Lower leg skin (tissue), 4 donors: ENCODE measurements around the gene MYL3. TPM values are rescaled to one million over a fixed set of nuclear protein-coding genes. Genes with fewer than 3 reads are reported as not detected.

Experiments used
- DNase-seq, 2 donors: peaks; one replicate each; pipeline ENCODE4 v3.0.0-alpha.2; 2019; ENCODE audit warnings: low spot score in 2 of 2
- H3K4me3 ChIP-seq: fragments of 200-600 bp; sonication (generic); 2 replicates; pipeline ENCODE4 v1.5.1; 2017; ENCODE audit warnings: mild to moderate bottlenecking, low read depth; ENCODE audit not compliant: poor library complexity, severe bottlenecking
- CTCF ChIP-seq, 3 donors: fragments of 450-650 bp; IDR thresholded peaks; one replicate each; pipeline ENCODE4 v1.5.1; 2016; ENCODE audit warnings: antibody characterized with exemption in 3 of 3, mild to moderate bottlenecking in 3 of 3, moderate library complexity in 2 of 3
- POLR2A ChIP-seq, 2 donors: fragments of 450-650 bp; IDR thresholded peaks; one replicate each; pipeline ENCODE4 v1.6.1; 2016 to 2017; ENCODE audit warnings: antibody characterized with exemption in 2 of 2, mild to moderate bottlenecking in 1 of 2, moderate library complexity in 1 of 2
- WGBS, 2 donors: methylation state at CpG; one replicate each; pipeline ENCODE4 v1.1.5; 2018; 5-methylcytosine and 5-hydroxymethylcytosine counted together
- intact Hi-C: fragments of 100-400 bp; cut with DNase I; formaldehyde crosslinking; loops from one replicate; pipeline ENCODE4 v1.15.0; 2023; ENCODE audit warnings: low total_unique reads
- total RNA-seq, 4 donors: library from RNA; depleted of rRNA; stranded (reverse); fragments of >200 nt; gene quantifications; one replicate each; pipeline ENCODE4 v1.1.0, GENCODE V29; 2016

The MYL3 gene
- total RNA-seq, 4 donors from 2014 or later: 0.59 to 1.7 (median 1.3) TPM; not detected in 1

DNA sequence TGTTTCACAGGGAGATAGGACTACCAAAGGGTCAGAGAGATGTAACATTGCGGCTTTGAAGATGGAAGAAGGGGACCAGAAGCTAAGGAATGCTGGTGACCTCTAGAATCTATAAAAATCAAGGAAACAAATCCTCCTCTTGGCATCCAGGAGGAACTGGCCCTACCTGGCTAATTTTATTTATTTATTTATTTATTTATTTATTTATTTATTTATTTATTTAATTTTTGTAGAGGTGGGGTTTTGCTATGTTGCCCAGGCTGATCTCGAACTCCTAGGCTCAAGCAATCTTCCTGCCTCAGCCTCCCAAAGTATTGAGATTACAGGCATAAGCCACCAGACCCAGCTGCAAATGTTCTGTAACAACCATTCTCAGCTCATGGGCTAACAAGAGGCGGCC lies 19.7 kb downstream of the MYL3 start:
- intact Hi-C loops: no loop called here
- no peak for DNase-seq
- no peak for TF ChIP-seq CTCF (IDR thresholded peaks at IDR 0.05)
- TF ChIP-seq POLR2A (IDR thresholded peaks at IDR 0.05): no peak
- no peak overlapping the region for H3K4me3 ChIP-seq
- 96 to 98% methylated on average over 3 of the region's 3 CpGs for WGBS, 2 donors

DNA sequence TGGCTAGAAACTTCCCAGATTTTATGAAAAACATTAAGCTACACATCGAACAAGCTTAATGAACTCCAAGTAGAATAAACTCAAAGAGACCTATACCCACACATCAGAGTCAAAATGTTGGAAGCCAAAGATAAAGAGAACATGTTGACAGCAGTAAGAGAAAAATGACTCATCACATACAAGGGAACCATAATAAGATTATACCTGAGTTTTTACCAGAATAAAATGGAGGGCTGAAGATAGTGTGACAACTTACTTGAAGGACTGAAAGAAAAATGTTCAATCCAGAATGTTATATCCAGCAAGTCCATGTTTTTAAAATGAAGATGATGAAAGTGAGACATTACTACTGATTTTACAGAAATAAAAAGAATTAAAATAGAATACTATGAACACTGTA lies 22.8 kb downstream of the MYL3 start:
- no peak for DNase-seq
- H3K4me3 ChIP-seq: no peak overlapping the region
- intact Hi-C loops: no loop called here
- TF ChIP-seq CTCF (IDR thresholded peaks at IDR 0.05) (no peak), POLR2A (IDR thresholded peaks at IDR 0.05) (no peak)
- 93 to 97% methylated on average over 1 of the region's 1 CpG for WGBS, 2 donors

DNA sequence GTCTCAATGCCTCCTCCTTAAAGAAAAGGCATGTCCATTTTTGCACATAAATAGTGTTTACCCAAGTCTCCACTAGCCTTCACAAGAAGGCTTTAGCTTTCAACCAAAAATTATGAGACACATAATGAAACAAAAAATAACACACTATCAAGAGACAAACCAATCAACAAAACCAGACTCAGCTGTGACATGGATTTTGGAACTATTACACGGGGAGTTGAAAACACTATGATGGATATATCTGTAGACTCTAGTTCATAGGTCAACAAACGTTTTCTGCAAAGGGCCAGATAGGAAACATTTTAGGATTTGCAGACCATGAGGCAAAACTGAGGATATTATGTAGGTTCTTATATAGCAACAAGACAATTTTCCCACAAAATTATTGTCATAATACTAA lies 24.9 kb downstream of the MYL3 start:
- H3K4me3 ChIP-seq: no peak overlapping the region
- 75 to 76% methylated on average over 2 of the region's 2 CpGs for WGBS, 2 donors
- no peak for DNase-seq
- TF ChIP-seq CTCF (IDR thresholded peaks at IDR 0.05) (no peak), POLR2A (IDR thresholded peaks at IDR 0.05) (no peak)
- intact Hi-C loops: no loop called here

GRCh38 chr3:46835491-46835890 lies 27.8 kb downstream of the MYL3 start:
- intact Hi-C loops: no loop called here
- TF ChIP-seq POLR2A (IDR thresholded peaks at IDR 0.05) (no peak), CTCF (IDR thresholded peaks at IDR 0.05) (no peak)
- DNase-seq: no peak
- WGBS, 2 donors: 92 to 93% methylated on average over 4 of the region's 4 CpGs
- no peak overlapping the region for H3K4me3 ChIP-seq

GRCh38 chr3:46835054-46835453 lies 28.2 kb downstream of the MYL3 start:
- intact Hi-C loops: no loop called here
- no peak for DNase-seq
- TF ChIP-seq POLR2A (IDR thresholded peaks at IDR 0.05): no peak
- no peak for TF ChIP-seq CTCF (IDR thresholded peaks at IDR 0.05)
- WGBS, 2 donors: 89% methylated on average over 12 of the region's 12 CpGs
- H3K4me3 ChIP-seq: no peak overlapping the region
